Nephron progenitor cell (in vitro differentiated cells): ENCODE data around the gene CCDC51.

Experiments
- DNase-seq: peaks from one replicate; pipeline ENCODE4 v3.0.0; 2021
- H3K27ac Mint-ChIP-seq: 2 replicates; pipeline ENCODE4 v1.8.0; 2021; ENCODE audit warnings: mild to moderate bottlenecking, moderate library complexity, mixed read lengths
- H3K27me3 Mint-ChIP-seq: 2 replicates; pipeline ENCODE4 v1.8.0; 2021; ENCODE audit warnings: mild to moderate bottlenecking, low read depth, mixed read lengths; ENCODE audit not compliant: poor library complexity
- H3K36me3 Mint-ChIP-seq: 2 replicates; pipeline ENCODE4 v1.8.0; 2021; ENCODE audit warnings: low read depth, mixed read lengths
- H3K4me1 Mint-ChIP-seq: 2 replicates; pipeline ENCODE4 v1.8.0; 2021; ENCODE audit warnings: mixed read lengths
- H3K4me3 Mint-ChIP-seq: 2 replicates; pipeline ENCODE4 v1.8.0; 2021; ENCODE audit warnings: mild to moderate bottlenecking, moderate library complexity, mixed read lengths
- H3K9me3 Mint-ChIP-seq: 2 replicates; pipeline ENCODE4 v1.8.0; 2021; ENCODE audit warnings: mild to moderate bottlenecking, moderate library complexity, mixed read lengths
- TF ChIP-seq, protein P1 (sequence below): fragments of 200-600 bp; sonication (generic); IDR thresholded peaks from 2 replicates; pipeline ENCODE4 v1.5.0; 2021; ENCODE audit warnings: antibody characterized with exemption

CCDC51 gene

DNA sequence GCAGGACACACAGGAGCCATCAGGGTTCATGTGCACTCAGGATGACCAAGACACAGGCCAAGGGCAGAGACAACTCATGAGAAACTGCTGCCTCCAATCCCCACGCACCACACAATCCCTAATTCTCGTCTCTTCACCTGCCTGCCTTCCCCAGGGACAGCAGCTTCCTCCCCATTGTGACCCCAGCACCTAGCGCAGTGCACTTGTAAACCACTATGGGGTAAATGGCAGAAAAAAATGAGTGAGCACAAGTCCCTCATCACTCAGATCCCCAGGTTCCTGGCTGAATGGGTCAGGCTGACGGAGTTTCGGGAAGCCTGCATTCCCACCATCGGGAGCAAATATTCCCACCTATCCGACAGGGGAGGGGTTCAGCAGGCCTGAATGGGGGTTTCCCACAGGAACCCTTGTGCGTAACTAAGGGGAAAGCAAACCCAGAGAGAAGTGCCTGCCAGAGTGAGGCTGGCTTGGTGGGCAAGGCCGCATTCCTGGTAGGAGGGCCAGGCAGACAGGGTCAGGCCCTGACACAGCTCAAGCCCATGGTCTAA, 28.8 kb downstream of the CCDC51 start:
- no peak overlapping the region for H3K27ac Mint-ChIP-seq
- H3K27me3 Mint-ChIP-seq = peaks cover 3% of the 10 kb centered on the region

DNA sequence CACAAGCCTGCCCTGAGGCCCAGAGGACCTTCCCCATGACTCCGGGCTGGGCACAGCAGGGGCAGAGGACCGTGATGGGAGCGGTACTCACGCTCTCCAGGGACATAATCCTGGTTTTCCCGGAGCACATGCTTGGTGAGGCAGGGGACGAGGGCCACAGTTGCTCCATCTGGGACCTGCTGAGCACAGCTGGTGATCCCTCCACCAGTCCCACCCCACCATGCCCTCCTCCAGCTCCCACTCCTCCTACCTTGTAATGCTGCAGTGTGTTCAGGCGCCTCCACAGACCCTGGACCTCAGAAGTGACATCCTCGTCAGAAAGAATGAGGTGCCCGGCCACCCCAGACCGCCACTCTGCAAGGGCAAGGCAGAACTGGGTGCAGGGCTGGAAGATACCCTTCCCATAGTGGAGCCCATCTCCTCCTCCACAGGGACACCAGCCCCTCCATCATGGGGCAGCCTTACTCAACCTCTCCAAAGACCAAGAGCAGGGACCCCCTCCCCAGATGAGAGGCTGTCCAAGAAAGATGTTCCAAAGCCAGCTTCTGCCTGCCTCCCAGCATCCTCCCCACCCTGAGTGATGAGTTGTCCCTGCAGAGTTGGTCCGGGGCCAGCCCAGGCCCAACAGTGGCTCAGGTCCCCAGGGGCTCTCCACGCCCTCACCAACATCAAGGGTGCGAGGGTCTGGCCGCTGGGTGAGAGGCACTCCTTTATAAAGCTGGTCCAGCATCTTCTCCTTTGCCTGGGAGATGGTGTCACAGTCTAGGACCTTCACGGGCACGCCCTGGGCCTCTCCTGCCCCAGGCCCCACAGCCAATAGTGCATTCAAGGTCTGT, 29.5 kb downstream of the CCDC51 start:
- no peak overlapping the region for H3K27ac Mint-ChIP-seq
- peaks cover 50% of the 10 kb centered on the region for H3K36me3 Mint-ChIP-seq
- no peaks in the 10 kb centered on the region for H3K9me3 Mint-ChIP-seq
- DNase-seq = no peak
- TF ChIP-seq, protein P1, sequence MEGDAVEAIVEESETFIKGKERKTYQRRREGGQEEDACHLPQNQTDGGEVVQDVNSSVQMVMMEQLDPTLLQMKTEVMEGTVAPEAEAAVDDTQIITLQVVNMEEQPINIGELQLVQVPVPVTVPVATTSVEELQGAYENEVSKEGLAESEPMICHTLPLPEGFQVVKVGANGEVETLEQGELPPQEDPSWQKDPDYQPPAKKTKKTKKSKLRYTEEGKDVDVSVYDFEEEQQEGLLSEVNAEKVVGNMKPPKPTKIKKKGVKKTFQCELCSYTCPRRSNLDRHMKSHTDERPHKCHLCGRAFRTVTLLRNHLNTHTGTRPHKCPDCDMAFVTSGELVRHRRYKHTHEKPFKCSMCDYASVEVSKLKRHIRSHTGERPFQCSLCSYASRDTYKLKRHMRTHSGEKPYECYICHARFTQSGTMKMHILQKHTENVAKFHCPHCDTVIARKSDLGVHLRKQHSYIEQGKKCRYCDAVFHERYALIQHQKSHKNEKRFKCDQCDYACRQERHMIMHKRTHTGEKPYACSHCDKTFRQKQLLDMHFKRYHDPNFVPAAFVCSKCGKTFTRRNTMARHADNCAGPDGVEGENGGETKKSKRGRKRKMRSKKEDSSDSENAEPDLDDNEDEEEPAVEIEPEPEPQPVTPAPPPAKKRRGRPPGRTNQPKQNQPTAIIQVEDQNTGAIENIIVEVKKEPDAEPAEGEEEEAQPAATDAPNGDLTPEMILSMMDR = no peak
- no peaks in the 10 kb centered on the region for H3K4me1 Mint-ChIP-seq
- no peak overlapping the region for H3K4me3 Mint-ChIP-seq
- H3K27me3 Mint-ChIP-seq = peaks cover 3% of the 10 kb centered on the region

More for the DNA sequence above, 28.8 kb downstream of the CCDC51 start:
- DNase-seq = no peak
- no peaks in the 10 kb centered on the region for H3K9me3 Mint-ChIP-seq
- no peak overlapping the region for H3K4me3 Mint-ChIP-seq
- TF ChIP-seq, protein P1 = no peak
- no peaks in the 10 kb centered on the region for H3K4me1 Mint-ChIP-seq
- H3K36me3 Mint-ChIP-seq = peaks cover 46% of the 10 kb centered on the region

DNA sequence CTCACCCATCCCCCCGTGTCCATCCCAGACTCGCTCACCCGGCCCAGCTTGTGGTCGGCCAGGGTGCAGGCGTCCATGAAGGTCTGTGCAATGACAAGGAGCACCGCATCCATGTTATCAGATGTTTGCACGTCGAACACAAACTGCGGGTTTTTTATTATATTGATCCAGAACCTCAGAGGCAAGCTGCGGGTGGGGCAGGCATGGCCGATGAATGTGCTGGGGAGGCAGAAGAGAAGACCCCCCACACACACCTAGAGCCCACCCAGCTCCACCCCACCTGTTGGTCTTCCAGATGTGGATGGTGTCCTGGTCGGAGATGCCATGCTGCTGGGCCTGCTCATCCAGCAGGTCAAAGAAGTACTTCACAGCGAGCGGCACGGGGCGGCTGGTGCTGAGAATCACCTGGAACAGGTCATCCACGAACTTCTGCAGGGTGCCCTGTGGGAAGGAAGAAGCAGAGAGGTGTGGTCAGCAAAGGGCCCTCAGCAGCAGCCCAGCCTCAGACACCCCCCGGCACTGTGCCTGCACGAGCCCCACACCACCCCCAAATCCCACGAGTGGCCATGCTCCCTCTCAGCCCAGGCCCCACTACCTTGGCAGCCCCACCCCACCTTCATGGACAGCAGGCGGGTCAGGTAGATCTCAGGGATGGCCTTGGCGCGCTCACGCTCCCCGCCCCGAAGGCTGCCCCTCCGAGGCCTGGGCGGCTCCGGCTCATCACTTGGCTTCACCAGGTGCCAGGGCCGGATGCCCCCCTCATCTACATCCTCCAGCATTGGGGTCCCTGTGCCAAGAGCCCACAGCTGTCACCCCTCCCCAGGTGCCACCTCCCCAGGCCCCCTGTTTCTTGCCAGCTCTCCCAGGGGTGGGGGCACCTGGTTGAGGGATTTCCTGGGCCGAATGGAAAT, 30.4 kb downstream of the CCDC51 start:
- no peaks in the 10 kb centered on the region for H3K4me1 Mint-ChIP-seq
- H3K27me3 Mint-ChIP-seq = peaks cover 3% of the 10 kb centered on the region
- H3K9me3 Mint-ChIP-seq = no peaks in the 10 kb centered on the region
- H3K27ac Mint-ChIP-seq = no peak overlapping the region
- peaks cover 51% of the 10 kb centered on the region for H3K36me3 Mint-ChIP-seq
- TF ChIP-seq, protein P1 = no peak
- no peak overlapping the region for H3K4me3 Mint-ChIP-seq
- DNase-seq = no peak

DNA sequence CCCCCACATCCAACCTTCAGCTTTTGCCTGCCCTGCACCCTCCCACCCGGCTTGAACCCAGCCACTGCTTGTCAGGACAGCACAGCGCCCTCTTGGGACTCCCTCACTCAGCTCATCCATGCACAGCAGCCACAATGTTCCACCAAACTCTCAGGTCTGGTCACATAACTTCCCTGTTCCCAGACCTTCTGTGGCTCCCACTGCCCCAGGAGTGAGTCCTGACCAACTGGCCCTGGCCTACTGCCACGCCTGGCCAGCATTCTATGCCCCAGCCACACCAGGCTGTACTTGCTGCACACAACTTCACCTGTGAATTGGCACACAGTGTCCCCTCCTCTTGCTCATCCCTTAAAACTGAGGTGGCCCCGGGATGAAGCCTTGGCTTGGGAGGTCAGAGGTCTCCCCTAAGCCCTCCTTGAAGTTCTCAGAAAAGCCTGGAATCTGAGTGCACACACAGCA, 31.1 kb downstream of the CCDC51 start:
- TF ChIP-seq, protein P1 = no peak
- Mint-ChIP-seq H3K4me3 (no peak overlapping the region), H3K27ac (peak overlapping the region; percentile 10), H3K9me3 (no peaks in the 10 kb centered on the region), H3K36me3 (peaks cover 45% of the 10 kb centered on the region), H3K27me3 (no peaks in the 10 kb centered on the region), H3K4me1 (no peaks in the 10 kb centered on the region)
- no peak for DNase-seq

DNA sequence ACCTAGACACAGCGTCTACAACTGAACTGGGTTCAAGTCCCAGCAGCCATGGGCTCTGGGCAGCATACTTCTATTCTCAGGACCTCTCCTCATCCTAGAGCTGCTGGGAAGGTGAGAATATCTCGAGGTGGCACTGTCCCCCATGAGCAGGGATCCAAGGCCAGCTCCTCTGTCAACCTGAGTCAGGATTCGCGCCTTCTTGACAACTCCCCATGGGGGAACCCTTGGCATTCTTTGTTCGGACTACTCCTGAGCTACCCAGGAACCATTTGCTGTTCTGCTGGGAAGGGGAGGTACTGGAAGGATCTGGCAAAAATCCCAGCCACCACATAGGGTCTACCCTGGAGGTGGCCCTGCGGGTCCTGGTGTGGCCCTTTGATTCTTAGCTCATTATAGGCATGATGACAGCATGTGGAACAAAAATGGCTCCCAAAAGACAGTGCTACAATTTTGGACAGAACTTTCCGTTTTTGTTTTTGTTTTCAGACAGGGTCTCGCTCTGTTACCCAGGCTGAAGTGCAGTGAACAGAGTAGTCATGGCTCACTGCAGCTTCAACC, 32.3 kb downstream of the CCDC51 start:
- Mint-ChIP-seq H3K36me3 (peaks cover 34% of the 10 kb centered on the region), H3K4me1 (no peaks in the 10 kb centered on the region), H3K4me3 (no peak overlapping the region), H3K27ac (peak overlapping the region; percentile 94), H3K27me3 (no peaks in the 10 kb centered on the region), H3K9me3 (no peaks in the 10 kb centered on the region)
- TF ChIP-seq, protein P1 = no peak
- no peak for DNase-seq
